Forelimb muscle (tissue), 1 donor: ENCODE results near the gene PARP12. TPM values are rescaled to one million over a fixed set of nuclear protein-coding genes. Genes with fewer than 3 reads are reported as not detected.
"Not testable (repeated sequence)": the region's sequence is repeated elsewhere in the genome, so short reads cannot be mapped to it uniquely, and the experiment has no call there.

Source experiments
- DNase-seq: peaks from one replicate; pipeline ENCODE4 v3.0.0-alpha.2; 2013; ENCODE audit warnings: low read depth
- polyA plus RNA-seq: library from polyadenylated mRNA; unstranded; fragments of 120-200 nt; gene quantifications from one replicate; pipeline ENCODE4 v1.2.1, GENCODE V29; 2013; ENCODE audit not compliant: insufficient read length

PARP12 gene
- polyA plus RNA-seq, result 11.3 TPM

DNA sequence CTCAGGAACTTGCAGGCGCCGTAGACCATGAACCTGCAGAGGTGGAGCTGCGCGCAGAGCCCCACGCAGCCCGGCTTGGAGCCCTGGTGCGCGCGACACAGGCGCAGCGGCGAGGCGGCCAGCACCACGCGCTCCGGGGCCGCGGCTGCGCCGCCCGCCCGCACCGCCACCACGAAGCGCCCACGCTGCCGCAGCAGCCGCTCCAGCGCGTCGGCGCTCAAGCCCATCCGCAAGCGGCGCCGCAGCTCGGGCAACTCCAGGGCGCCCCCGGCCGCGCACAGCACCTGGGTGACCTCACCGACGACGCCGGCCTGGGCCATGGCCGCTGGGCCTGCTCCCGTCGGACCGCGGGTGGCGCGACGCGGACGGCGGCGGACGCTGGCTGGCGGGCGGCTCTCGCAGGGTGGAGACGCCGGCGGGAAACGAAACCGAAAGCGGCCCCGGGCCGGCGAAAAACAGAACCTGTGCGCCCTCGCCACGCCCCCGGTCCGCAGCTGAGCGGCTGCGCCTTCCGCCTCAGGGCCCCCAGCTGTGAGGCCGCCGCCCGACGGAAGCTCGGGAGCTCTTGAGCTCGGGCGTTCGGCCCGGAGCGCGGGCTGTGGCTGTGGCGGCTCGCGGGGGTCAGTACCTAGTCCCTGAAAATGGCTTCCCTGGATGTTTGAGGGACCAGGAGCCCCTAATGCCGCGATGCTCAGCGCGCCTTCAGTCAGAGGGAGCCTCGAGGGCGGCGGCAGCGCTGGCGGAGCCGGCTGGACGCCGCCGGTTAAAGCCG, at the start of gene PARP12:
Gene PARP12 (minus strand): TSS at position 424 of the 772 bp plus-strand sequence. CDS start 104 bp downstream, at position 320.
- DNase-seq, result peak; percentile 53

DNA sequence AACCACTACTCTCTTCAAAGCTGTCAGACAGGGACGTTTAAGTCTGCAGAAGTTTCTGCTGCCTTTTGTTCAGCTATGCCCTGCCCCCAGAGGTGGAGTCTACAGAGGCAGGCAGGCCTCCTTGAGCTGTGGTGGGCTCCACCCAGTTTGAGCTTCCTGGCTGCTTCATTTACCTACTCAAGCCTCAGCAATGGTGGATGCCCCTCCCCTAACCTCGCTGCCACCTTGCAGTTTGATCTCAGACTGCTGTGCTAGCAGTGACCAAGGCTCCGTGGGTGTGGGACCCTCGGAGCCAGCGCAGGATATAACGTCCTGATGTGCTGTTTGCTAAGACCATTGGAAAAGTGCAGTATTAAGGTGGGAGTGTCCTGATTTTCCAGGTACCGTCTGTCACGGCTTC, 46.0 kb upstream of the PARP12 start:
- not testable (repeated sequence) for DNase-seq

DNA sequence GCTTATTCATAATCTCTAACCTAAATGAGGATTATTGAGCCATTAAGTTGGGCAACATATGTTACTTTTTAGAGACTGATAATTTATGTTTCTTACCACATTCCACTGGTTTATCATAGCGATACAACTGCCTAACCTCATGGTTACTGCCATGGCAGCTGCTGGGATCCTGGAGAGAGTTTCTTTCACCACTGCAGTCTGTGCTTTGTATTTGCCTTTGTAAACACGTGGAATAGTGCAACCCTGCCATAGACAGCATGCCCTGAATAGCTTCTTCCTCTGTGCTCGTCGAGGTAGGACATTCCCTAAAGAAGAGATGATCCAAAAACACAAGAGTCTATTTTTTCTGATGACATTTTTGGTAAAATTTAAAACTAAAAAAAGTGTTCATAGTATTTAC, 33.7 kb upstream of the PARP12 start:
- DNase-seq, result no peak

DNA sequence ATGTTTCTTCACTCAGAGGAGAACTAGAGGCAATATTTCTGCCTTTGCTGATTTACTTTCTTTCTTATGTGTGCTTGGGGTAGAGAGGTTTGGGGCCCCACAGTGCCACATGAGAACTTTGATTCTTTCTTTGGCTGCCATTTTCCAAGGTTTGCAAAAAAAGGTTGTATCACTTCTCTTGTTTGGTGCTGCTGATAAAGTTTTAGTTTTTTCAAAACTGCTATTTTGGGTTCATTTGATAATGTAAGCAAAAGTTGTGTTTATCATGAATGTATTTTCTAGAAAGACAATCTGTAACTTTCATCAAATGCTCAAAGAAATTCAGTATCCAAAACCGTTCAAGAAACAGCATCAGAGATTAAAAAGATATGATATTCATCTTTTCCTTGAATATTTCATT, 30.6 kb upstream of the PARP12 start:
- DNase-seq, result no peak

DNA sequence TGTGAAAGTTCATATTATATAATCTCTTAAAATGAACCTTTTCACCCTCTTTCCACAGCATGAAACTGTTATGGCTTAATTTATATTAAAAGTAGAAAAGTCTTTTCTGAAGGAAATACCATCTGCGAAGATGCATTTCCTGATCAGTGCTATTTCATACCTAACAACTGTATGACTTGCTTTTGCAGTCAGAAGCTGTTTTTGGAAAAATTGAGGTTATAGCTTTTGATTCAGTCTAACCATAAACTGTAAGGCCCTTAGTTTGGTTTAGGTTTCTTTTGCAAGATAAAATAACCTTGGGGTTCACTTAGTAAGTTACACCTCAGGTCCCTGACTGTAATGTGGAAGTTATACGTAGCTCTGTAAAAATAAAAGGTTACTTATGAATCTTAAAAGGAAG, 22.7 kb upstream of the PARP12 start:
- no peak for DNase-seq

DNA sequence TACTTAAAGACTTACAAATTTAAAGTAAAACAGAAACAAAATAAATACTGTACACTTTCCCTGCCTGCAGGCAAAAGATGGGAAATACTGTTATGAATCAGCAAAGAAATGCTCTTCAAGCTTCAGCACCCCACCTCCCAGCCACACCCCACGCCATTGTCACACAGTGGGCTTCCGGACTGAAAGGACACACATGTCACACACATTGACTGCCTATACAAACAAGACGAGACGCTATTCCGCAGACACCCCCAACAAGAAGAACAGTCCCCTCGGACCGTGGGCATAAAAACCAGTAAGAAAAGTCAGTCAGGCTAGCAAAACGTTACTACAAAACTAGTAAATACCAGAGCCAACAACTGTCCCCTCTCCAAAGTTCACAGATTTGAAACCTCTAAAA, 22.2 kb upstream of the PARP12 start:
- DNase-seq, result no peak

GRCh38 chr7:140084142-140084655, 21.4 kb upstream of the PARP12 start:
- DNase-seq, result no peak

- no peak for DNase-seq
Observed at GRCh38 chr7:140082770-140083169, 20.0 kb upstream of the PARP12 start.

- DNase-seq, result no peak
Observed at GRCh38 chr7:140081774-140082425, 19.1 kb upstream of the PARP12 start.

DNA sequence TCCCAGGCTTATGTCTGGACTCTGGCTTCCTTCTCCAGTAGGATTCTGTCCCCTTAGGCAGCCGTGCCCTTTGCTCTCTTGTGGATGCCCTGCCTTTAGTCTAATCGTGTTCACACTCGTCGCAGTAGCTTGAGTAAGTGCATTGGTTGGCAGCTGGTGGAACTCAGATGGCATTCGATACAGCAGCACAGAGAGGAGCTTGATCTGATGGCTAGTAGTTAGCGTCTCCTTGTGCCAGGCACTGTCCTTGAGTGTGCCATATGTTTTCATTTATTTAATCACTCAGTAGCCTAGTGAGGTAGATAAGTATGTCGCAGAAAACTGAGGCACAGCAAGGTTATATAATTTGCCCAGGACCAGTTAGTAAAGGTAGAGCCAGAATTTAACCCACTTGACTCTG, 18.2 kb upstream of the PARP12 start:
- no peak for DNase-seq

DNA sequence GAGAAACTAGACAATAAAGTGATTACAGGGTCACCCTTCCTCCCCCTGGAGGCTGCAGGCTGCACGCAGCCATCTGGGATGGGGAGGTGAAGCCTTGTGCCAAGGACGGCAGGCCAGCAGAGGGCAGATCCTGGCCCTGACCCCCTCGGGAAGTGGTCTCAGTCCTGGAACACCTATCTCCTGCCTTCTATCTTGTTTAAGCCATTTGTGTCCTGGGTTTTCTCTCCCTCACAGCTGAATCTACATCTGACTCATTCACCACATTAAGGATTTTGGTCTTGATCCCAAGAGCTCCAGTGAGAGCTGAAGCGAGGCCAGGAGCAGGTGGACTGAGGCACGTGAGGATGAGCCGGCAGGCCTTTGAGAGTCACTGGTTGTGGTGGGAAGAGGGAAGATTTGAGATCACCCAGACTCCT, 16.4 kb upstream of the PARP12 start:
- DNase-seq, result no peak

DNA sequence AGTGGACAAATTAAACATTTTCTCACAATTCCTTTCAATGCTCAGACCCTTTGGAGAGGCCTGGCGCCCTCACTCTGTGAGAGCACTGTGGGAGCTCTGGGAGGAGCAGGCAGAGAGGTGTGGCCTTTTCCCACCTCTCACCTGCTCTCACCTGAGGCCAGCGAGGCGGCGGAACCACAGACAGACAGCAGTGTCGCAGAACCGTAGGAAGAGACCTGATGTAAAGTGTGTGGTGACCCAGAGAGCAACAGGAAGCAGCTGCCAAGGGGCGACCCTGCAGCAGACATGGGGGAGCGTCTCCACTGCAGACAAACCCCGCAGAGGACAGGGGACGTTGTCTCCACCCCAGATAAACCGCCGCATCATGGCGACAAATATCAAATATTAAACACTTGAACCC, 15.6 kb upstream of the PARP12 start:
- no peak for DNase-seq

GRCh38 chr7:140074780-140075179, 12.0 kb upstream of the PARP12 start:
- no peak for DNase-seq

DNA sequence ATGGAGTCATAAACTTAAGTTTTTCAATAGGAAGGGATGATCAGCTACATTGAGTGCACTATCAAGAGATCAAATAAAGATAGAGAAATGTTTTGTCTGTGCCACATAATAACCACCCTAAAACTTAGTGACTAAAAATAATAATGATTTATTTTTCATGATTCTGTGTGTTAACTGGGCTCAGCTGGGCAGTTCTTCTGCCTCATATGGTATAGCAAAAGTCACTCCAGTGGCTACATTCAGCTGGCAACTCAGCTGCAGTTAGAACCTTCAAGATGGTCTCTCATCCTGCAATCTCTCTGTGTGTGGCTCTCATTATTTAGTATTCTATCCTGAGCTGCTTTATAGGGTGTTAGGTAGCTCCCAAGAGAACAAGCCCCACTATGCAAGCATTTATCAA, 7.8 kb upstream of the PARP12 start:
- DNase-seq, result no peak

DNA sequence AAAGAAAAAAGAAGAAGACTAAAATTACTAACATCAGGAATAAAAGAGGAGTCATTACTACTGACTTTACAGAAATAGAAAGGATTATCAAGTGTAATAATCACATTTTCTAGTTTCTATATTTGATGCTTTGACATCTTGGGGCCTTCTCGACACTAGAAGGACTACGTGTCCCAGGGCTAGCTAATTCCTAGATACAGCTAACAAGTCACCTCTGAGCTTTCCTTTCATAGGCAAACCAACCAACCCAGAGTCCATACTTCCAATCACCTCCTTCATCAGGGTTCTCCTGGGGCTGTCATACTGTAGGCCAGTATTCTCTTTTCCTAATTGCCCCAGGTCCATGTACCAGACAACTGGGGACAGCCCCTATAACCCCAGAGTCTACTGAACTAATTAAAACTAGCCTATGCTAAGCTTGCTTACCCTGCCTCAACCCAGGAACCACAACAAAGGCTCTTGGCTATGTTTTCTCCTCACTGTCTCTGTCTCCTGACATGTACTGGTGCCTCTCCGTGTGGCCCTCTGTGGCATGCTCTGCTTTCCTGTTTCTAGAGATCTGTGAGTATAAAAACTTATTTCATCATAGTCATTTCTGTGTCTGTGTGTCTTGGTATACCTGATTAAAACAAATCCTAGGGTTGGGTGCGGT, 6.7 kb upstream of the PARP12 start:
- no peak for DNase-seq

DNA sequence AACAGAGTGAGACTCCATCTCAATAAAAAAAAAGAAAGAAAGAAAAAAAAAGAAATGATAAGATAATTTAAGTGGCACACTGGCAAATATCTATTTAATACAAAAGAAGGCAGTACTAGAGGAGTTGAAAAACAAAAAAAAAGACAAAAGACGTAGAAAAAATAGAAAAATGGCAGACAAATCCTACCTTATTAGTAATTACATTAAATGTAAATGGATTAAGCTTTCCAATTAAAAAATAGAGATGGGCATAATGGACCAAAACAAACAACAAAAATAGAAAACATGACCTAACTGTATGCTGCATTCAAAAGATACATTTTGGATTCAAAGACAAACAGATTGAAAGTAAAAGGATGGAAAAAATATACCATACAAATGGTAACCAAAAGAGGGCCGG, 5.3 kb upstream of the PARP12 start:
- DNase-seq, result no peak

- DNase-seq, result no peak
Observed at GRCh38 chr7:140067052-140067451, 4.3 kb upstream of the PARP12 start.

DNA sequence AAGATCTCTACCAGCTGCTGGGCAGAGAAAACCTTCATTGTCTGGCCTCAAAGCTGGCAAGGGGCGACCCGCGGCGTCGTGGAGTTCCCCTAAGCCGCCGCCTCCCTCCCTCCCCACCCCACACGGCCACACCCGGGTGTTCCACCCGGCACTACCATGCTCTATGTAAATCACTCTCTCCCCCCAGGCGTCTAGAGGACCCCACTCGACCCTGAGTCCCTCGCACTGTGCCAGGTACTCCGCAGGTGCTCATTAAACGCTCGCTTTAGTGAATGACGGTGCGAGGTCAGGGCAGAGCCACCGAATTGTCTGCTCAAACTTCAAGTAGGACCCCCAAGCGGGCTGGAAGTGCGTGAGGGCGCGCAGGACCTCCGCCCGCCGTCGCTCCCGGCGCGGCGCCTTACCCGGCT, 628 bp downstream of the PARP12 start:
- DNase-seq, result no peak

GRCh38 chr7:140061607-140061930, 1.2 kb downstream of the PARP12 start:
- no peak for DNase-seq

- peak; percentile 14 for DNase-seq
Observed at GRCh38 chr7:140060788-140061606, 1.8 kb downstream of the PARP12 start.

- DNase-seq, result no peak
Observed at GRCh38 chr7:140060243-140060630, 2.5 kb downstream of the PARP12 start.
